Testis (tissue), 3 donors: Measurements from ENCODE around the gene CCL1. TPM values are rescaled to one million over a fixed set of nuclear protein-coding genes. Genes with fewer than 3 reads are reported as not detected.

Experiments
- DNase-seq: peaks from one replicate; pipeline ENCODE4 v3.0.0-alpha.2; 2019
- H3K27ac ChIP-seq, 2 donors: fragments of 200-600 bp; sonication (generic); one replicate each; pipeline ENCODE4 v1.5.1; 2019
- H3K27me3 ChIP-seq: fragments of 200-600 bp; sonication (generic); one replicate; pipeline ENCODE4 v1.5.1; 2019
- H3K36me3 ChIP-seq: fragments of 200-600 bp; sonication (generic); one replicate; pipeline ENCODE4 v1.5.1; 2017; ENCODE audit warnings: low read depth; ENCODE audit errors: missing control alignments
- H3K4me1 ChIP-seq: fragments of 200-600 bp; sonication (generic); one replicate; pipeline ENCODE4 v1.5.1; 2019
- H3K4me3 ChIP-seq, 2 donors: fragments of 200-600 bp; sonication (generic); one replicate each; pipeline ENCODE4 v1.5.1; 2017 to 2019
- H3K9me3 ChIP-seq: fragments of 200-600 bp; sonication (generic); one replicate; pipeline ENCODE4 v1.5.1; 2017
- POLR2A ChIP-seq: fragments of 450-650 bp; IDR thresholded peaks from one replicate; pipeline ENCODE4 v1.6.1; 2017; ENCODE audit warnings: antibody characterized with exemption, mild to moderate bottlenecking, moderate library complexity
- WGBS, 2 donors: methylation state at CpG; one replicate each; pipeline ENCODE4 v1.1.5; 2018; 5-methylcytosine and 5-hydroxymethylcytosine counted together
- intact Hi-C: fragments of 100-400 bp; cut with DNase I; formaldehyde crosslinking; loops from one replicate; pipeline ENCODE4 v1.15.1; 2023; ENCODE audit warnings: low total_unique reads
- polyA plus RNA-seq: library from polyadenylated mRNA; stranded (reverse); fragments of 350-450 nt; fragmentation: Illumina TruSeq; extraction: RNeasy Lipid Tissue Mini Kit (QIAGEN cat#74804); gene quantifications from one replicate; pipeline ENCODE4 v1.2.3, GENCODE V29; 2014; ENCODE audit warnings: low read depth, low replicate concordance; ENCODE audit not compliant: insufficient read depth
- total RNA-seq, 2 donors: library from RNA; depleted of rRNA; stranded (reverse); fragments of >200 nt; gene quantifications; one replicate each; pipeline ENCODE4 v1.2.3, GENCODE V29; 2016
- TF ChIP-seq, protein P1 (sequence below), 3 experiments: fragments of 450-650 bp in 2 of 3; fragments of 200-600 bp in 1 of 3; sonication (generic) in 1 of 3; IDR thresholded peaks; one replicate each; pipeline ENCODE4 v1.5.1; 2016 to 2019; ENCODE audit warnings: antibody characterized with exemption in 3 of 3, mild to moderate bottlenecking in 2 of 3, moderate library complexity in 1 of 3

Gene CCL1
- total and polyA plus RNA-seq, 3 donors from 2014 or later: 1.5 TPM; not detected in 2

GRCh38 chr17:34379868-34380267 lies 16.8 kb upstream of the CCL1 start:
- TF ChIP-seq, protein P1, sequence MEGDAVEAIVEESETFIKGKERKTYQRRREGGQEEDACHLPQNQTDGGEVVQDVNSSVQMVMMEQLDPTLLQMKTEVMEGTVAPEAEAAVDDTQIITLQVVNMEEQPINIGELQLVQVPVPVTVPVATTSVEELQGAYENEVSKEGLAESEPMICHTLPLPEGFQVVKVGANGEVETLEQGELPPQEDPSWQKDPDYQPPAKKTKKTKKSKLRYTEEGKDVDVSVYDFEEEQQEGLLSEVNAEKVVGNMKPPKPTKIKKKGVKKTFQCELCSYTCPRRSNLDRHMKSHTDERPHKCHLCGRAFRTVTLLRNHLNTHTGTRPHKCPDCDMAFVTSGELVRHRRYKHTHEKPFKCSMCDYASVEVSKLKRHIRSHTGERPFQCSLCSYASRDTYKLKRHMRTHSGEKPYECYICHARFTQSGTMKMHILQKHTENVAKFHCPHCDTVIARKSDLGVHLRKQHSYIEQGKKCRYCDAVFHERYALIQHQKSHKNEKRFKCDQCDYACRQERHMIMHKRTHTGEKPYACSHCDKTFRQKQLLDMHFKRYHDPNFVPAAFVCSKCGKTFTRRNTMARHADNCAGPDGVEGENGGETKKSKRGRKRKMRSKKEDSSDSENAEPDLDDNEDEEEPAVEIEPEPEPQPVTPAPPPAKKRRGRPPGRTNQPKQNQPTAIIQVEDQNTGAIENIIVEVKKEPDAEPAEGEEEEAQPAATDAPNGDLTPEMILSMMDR (IDR thresholded peaks at IDR 0.05): no peak
- TF ChIP-seq POLR2A: no peak
- H3K36me3 ChIP-seq: no peaks in the 10 kb centered on the region
- no peaks in the 10 kb centered on the region for H3K4me1 ChIP-seq
- intact Hi-C loops: no loop called here
- H3K27ac ChIP-seq: no peak overlapping the region
- no peaks in the 10 kb centered on the region for H3K27me3 ChIP-seq
- 85 to 87% methylated on average over 5 of the region's 5 CpGs for WGBS, 2 donors
- H3K9me3 ChIP-seq: no peaks in the 10 kb centered on the region
- no peak for DNase-seq
- no peak overlapping the region for H3K4me3 ChIP-seq

DNA sequence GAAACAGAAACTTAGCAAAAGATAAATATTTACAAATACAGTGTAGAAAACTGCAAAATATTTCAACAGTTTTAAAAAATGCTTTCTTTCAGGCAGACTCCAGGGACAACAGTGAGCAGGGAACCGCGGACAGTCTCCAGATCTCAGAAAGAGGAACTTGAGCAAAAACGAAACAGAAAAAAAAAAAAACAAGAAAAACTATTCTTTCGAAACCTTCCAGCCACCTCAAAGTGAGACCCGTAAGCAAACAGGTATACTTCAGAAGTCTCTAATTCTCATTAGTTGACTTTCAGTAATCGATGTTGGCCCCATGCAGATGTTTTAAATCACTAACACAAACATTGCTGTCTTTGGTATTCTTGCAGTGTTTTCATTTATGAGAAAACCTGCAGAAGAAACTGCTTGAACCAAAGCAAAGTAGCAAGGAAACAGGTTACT lies 15.7 kb upstream of the CCL1 start:
- intact Hi-C loops: no loop called here
- DNase-seq: no peak
- TF ChIP-seq POLR2A: no peak
- TF ChIP-seq, protein P1 (IDR thresholded peaks at IDR 0.05): no peak
- H3K36me3 ChIP-seq: no peaks in the 10 kb centered on the region
- no peak overlapping the region for H3K27ac ChIP-seq
- no peaks in the 10 kb centered on the region for H3K4me1 ChIP-seq
- no peak overlapping the region for H3K4me3 ChIP-seq
- no peaks in the 10 kb centered on the region for H3K27me3 ChIP-seq
- 46 to 58% methylated on average over 6 of the region's 6 CpGs for WGBS, 2 donors
- no peaks in the 10 kb centered on the region for H3K9me3 ChIP-seq

DNA sequence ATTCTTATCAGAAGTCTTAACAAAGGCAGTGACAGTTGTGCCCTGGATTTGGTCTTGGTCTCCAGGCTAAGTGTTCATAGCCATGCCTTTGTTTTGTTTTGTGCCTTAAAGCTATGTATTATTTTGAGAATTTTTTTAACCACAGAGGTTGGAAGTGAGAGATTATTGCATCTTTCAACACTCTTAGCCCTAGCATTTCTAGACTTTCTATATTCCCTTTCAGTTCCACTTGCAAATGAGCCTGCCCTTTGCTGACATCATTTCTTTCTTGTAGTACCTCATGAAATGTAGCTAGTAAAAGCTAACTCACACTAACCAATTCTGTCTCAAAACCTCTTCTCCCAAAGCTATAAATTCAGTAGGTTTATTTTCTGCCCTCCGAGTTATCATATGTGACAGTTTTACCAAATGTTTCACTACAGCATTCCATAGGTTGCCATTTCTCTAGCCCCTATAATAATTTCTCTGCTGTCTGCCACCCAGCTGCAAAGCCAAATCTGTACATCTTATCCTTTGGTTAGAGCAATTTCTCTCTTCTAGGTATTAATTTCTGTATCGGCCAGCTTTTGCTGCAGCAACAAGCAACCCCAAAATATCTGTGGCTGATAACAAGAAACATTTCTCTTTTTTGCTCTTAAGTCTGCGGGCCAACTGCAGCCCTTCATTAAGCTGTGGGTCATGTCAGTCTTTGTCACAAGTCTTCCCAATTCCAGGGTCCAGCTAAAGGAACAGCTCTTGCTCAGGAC lies 14.2 kb upstream of the CCL1 start:
- intact Hi-C loops: no loop called here
- 94% methylated on average over 3 of the region's 3 CpGs for WGBS, 2 donors

GRCh38 chr17:34375426-34375997 lies 12.5 kb upstream of the CCL1 start:
- WGBS, 2 donors: 89 to 95% methylated on average over 11 of the region's 11 CpGs
- no peaks in the 10 kb centered on the region for H3K9me3 ChIP-seq
- H3K27ac ChIP-seq: no peak overlapping the region
- no peak for DNase-seq
- no peaks in the 10 kb centered on the region for H3K27me3 ChIP-seq
- intact Hi-C loops: no loop called here
- no peaks in the 10 kb centered on the region for H3K36me3 ChIP-seq
- no peak for TF ChIP-seq POLR2A
- TF ChIP-seq, protein P1 (IDR thresholded peaks at IDR 0.05): no peak
- no peak overlapping the region for H3K4me3 ChIP-seq
- no peaks in the 10 kb centered on the region for H3K4me1 ChIP-seq

More for the DNA sequence above, 14.2 kb upstream of the CCL1 start:
- Histone ChIP-seq H3K4me3 (no peak overlapping the region), H3K4me1 (no peaks in the 10 kb centered on the region), H3K27me3 (no peaks in the 10 kb centered on the region), H3K27ac (no peak overlapping the region), H3K36me3 (no peaks in the 10 kb centered on the region), H3K9me3 (no peaks in the 10 kb centered on the region)
- DNase-seq: no peak
- TF ChIP-seq POLR2A: no peak
- TF ChIP-seq, protein P1 (IDR thresholded peaks at IDR 0.05): no peak
